ENCODE measurements around the gene ZNF438. TPM values are rescaled to one million over a fixed set of nuclear protein-coding genes. Genes with fewer than 3 reads are reported as not detected.

The ZNF438 gene
- total RNA-seq, 2 donors from 2014 or later = 1.5 to 10.1 TPM

DNA sequence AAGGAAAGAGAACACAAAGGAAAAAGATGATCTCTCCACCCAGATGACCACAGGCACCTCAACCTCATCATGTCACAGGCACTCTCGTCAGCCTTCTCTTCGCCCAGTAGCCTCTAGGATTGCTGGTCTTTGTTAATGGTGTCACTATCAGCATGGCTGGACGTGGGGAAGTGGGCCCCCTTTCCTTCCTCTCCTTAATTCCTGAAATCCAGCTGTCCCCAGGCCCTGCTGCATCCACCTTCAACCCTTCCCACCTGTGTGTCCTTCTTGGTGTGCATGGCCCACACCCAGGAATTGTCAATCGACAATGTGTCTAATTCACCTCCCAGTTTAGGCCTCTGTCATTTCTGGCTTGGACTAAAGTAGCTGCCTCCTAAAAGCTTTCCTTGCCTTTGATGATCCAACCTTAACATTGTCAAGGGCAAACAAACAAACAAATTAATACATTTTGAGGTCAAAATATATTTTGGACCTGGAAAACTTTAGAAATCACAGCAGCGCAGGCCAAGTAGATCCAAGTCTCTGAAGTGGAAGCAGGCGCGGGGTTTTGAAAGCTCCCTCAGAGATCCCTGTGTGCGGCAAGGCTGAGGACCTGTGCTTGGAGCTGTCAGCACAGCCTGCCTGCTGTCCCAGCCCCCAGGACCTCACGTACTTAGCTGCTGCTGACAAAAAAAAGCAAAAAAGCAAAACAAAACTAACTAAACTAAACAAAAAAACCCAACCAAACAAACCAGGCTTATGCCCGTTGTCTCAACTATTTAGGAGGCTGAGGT is 208.8 kb downstream of the ZNF438 start:
- Histone ChIP-seq H3K4me1 (replicated peaks) (no peaks in the 10 kb centered on the region), H3K4me3 (no peak overlapping the region), H3K9me3 (no peaks in the 10 kb centered on the region), H3K27me3 (replicated peaks; ENCODE audit: insufficient read depth) (no peaks in the 10 kb centered on the region), H3K36me3 (no peaks in the 10 kb centered on the region), H3K27ac (no peak overlapping the region)
- WGBS = 95% methylated on average over 10 of the region's 10 CpGs
- intact Hi-C loops (cut with DNase I) = no loop called here
- no peak for TF ChIP-seq POLR2A (IDR thresholded peaks at IDR 0.05)
- TF ChIP-seq, protein P1, sequence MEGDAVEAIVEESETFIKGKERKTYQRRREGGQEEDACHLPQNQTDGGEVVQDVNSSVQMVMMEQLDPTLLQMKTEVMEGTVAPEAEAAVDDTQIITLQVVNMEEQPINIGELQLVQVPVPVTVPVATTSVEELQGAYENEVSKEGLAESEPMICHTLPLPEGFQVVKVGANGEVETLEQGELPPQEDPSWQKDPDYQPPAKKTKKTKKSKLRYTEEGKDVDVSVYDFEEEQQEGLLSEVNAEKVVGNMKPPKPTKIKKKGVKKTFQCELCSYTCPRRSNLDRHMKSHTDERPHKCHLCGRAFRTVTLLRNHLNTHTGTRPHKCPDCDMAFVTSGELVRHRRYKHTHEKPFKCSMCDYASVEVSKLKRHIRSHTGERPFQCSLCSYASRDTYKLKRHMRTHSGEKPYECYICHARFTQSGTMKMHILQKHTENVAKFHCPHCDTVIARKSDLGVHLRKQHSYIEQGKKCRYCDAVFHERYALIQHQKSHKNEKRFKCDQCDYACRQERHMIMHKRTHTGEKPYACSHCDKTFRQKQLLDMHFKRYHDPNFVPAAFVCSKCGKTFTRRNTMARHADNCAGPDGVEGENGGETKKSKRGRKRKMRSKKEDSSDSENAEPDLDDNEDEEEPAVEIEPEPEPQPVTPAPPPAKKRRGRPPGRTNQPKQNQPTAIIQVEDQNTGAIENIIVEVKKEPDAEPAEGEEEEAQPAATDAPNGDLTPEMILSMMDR (IDR thresholded peaks at IDR 0.05) = no peak
- no peak for TF ChIP-seq POLR2AphosphoS5 (IDR thresholded peaks at IDR 0.05)
- no peak for DNase-seq (ENCODE audit: low spot score)

DNA sequence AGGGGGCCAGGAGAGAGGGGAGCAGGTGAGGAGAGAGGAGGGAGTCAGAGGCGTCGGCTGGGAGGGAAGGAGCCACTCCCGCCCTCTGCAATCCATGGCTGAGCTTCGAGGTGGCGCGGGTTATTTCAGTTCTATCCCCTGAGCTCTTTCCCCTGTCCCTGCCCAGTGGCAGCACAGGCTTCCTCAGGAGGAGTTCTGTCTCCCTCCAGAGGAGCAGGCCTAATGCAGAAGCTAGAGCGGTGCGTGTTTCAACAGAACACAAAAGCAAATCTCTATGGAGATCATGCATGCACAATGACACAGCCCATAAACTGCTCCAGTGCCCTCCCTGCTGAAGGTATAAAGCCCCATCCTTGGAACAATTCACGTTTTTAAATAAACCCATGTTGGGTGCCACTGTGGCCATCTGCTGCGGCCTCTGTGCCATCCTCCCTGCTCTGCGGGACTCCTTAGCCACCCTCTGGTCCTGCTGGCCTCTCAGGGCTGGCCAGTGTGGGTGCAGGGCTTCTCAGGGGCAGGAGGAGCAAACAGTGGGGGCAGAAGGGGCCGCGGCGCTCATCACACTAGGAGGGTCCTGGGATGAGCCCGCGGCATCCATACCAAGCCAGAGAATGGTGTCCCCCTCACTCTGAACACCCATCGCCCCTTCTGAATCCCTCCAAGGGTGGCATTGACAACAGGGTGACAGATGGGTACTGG is 209.5 kb downstream of the ZNF438 start:
- DNase-seq (ENCODE audit: low spot score) = no peak
- Histone ChIP-seq H3K36me3 (no peaks in the 10 kb centered on the region), H3K27ac (no peak overlapping the region), H3K9me3 (no peaks in the 10 kb centered on the region), H3K4me1 (replicated peaks) (no peaks in the 10 kb centered on the region), H3K27me3 (replicated peaks; ENCODE audit: insufficient read depth) (no peaks in the 10 kb centered on the region), H3K4me3 (no peak overlapping the region)
- intact Hi-C loops (cut with DNase I) = no loop called here
- WGBS = 64% methylated on average over 17 of the region's 17 CpGs
- TF ChIP-seq POLR2AphosphoS5 (IDR thresholded peaks at IDR 0.05) = no peak
- no peak for TF ChIP-seq POLR2A (IDR thresholded peaks at IDR 0.05)
- TF ChIP-seq, protein P1 (IDR thresholded peaks at IDR 0.05) = no peak

DNA sequence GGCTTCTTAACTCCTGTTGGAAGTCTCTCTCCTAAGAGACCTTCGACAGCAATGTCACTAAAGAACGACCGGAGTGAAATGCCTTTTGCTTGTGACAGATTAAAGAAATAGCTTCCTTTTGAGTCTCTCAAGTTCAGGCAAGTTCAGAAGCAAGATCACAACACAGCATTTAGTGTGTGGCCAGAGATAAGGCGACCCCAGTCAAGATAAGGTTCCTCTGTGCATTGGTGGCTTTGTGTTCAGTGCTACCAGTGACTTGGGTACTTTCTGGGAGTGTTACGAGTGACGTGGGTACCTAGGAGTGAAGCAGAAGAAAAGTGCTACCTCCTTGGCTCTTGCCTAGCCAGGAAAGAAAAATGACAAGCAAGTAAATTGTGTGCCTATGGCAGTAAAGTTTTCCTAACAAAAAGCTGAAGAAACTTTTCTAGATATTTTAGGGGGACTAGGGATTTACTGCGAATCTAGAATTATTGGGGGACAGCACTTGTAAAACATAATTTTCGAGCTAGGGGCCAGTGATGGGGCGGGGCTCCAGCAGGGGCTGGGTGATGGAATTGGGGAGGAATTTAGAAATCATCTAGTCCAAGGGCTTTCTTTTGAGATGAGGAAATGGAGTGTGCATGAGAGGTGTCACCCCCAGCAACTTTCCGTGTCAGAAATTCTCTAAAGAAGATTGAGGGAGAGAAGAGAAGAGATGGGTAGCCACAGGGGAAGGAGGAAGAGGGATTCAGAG is 210.2 kb downstream of the ZNF438 start:
- H3K4me1 ChIP-seq (replicated peaks) = no peaks in the 10 kb centered on the region
- no peak for DNase-seq (ENCODE audit: low spot score)
- no peak overlapping the region for H3K4me3 ChIP-seq
- H3K27me3 ChIP-seq (replicated peaks; ENCODE audit: insufficient read depth) = no peaks in the 10 kb centered on the region
- no peaks in the 10 kb centered on the region for H3K36me3 ChIP-seq
- intact Hi-C loops (cut with DNase I) = no loop called here
- 52% methylated on average over 10 of the region's 10 CpGs for WGBS
- H3K9me3 ChIP-seq = no peaks in the 10 kb centered on the region
- no peak overlapping the region for H3K27ac ChIP-seq
- TF ChIP-seq, protein P1 (IDR thresholded peaks at IDR 0.05) = no peak
- TF ChIP-seq POLR2A (IDR thresholded peaks at IDR 0.05) (no peak), POLR2AphosphoS5 (IDR thresholded peaks at IDR 0.05) (no peak)

DNA sequence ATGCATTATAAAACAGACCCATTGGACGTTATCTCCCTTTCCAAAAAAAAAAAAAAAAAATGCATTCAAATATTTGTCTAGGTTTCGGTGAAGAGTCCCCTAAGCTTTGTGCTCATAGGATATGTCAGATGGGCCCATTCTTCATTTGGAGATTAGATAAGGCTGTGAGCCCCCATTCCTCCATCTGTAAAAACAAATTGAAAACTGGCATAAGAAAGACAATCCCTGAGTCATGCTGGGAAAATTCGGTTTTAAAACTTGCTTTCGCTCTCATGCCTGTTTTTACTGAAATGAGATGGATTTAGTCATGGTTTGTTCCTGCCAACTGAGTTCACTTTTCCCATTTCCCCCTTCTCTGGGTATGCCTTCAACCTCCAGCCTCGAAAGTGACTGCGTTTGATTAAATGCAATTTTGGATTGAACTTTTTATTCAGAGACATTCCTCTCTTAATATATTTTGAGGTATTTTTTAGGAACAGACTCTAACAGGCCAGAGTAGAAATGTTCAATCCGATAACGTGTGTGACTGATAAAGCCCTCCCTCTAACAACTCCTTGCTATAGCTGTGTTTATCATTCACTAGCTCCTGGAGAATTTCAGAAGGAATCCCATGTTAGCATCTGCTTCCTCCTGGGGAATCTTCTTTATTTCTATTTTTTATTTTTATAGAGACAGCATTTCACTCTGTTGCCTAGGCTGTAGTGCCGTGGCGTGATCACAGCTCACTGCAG is 211.2 kb downstream of the ZNF438 start:
- 62% methylated on average over 10 of the region's 10 CpGs for WGBS
- no peak for DNase-seq (ENCODE audit: low spot score)
- TF ChIP-seq POLR2AphosphoS5 (IDR thresholded peaks at IDR 0.05) (no peak), POLR2A (IDR thresholded peaks at IDR 0.05) (no peak)
- TF ChIP-seq, protein P1 (IDR thresholded peaks at IDR 0.05) = no peak
- no peak overlapping the region for H3K27ac ChIP-seq
- intact Hi-C loops (cut with DNase I) = no loop called here
- no peaks in the 10 kb centered on the region for H3K27me3 ChIP-seq (replicated peaks; ENCODE audit: insufficient read depth)
- H3K9me3 ChIP-seq = no peaks in the 10 kb centered on the region
- no peaks in the 10 kb centered on the region for H3K4me1 ChIP-seq (replicated peaks)
- no peak overlapping the region for H3K4me3 ChIP-seq
- H3K36me3 ChIP-seq = no peaks in the 10 kb centered on the region

Measured in prostate gland (tissue), 2 donors.